Measurements from ENCODE around the gene NSD2.
"Not testable (repeated sequence)": the region's sequence is repeated elsewhere in the genome, so short reads cannot be mapped to it uniquely, and the experiment has no call there.

NSD2 gene

DNA sequence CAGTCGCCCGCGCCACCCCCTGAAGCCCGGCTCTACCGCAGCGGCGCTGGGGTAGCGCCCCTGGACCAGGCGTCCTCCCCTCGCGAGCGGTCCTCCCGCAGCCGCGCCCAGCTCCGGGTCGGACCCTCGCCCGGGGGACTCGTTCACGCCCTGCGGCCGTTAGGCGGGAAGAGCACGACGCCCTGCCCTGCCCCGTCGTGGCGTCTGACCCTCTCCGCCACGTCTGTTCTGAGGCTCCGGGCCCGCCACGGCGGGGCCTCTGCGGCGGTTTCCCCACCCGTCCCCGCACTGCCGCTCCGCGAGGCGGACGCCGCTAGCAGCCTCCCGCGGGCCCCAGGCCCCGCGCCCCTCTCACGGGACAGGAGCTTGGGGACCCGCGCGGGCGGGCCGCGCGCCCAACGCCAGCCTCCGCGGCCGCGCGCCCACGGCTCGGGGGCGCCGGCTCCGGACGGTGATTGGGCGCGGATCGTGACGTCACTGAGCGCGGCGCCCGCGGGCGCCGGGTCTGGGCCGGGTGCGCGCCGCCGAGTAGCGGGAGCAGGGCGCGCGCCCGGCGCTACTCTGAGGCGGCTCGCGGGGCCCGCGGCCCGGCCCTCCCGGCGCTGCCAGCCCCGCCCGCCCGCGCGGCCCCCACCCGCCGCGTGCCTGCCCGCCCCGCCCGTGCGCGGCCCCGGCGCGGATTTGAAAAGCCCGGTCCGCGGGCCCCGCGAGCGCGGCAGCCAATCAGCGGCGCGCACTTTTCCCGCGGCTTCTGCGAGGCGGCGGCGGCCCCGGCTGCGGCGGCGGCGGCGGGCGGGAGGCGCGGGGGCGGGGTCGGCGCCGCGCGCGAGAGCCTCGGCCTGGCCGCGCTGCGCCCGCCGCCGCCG is at the start of gene NSD2:
NSD2 (plus strand) TSS at position 816 of the 866 bp plus-strand sequence. CDS start 29,262 bp downstream, outside the sequence.
- peak; percentile 90 for DNase-seq

DNA sequence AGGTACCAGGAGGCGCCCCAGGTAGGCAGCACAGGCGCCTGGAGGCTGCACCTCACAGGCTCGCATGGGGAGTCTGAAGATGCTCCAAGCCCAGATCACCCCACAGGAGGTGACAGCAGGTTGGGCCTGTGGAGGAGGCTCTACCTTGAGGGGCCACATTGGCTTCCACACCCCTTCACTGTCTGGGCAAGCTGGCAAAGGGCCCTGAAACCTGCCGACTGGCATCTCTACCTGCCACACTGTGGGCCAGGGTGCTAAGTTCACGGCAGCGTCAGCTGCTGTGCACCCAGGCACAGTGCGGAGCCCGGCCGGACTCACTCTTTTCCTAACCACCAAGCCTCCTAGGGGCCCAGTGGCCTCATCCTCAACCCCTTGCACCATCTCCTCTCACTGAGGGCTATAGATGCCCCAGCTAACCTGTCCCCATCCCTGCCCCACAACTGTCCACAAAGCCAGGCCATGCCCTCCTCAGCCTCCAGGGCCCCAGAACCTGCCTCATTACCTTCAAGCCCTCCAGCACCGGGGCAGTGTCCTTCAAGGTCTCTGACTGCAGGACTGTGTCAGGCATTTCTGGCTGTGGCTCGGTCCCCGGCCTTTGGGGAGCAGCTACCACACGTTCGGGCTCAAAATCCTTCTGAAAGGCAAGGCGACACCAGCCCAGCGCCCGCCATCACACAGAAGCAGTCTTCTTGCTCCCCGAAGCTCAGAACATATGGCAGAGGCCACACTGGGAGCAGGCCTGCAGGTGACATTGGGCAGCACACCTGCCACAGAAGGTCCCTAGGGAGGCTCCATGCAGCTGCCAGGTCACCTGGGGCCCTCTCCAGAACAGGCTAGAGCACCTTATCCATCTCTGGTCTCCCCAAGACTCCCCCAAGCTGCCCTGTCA is 49.3 kb upstream of the NSD2 start:
- DNase-seq = no peak

GRCh38 chr4:1822568-1823544 is 48.3 kb upstream of the NSD2 start:
- DNase-seq = no peak

- DNase-seq = no peak
Observed at GRCh38 chr4:1823545-1823932, 47.7 kb upstream of the NSD2 start.

GRCh38 chr4:1824746-1825145 is 46.4 kb upstream of the NSD2 start:
- DNase-seq = no peak

DNA sequence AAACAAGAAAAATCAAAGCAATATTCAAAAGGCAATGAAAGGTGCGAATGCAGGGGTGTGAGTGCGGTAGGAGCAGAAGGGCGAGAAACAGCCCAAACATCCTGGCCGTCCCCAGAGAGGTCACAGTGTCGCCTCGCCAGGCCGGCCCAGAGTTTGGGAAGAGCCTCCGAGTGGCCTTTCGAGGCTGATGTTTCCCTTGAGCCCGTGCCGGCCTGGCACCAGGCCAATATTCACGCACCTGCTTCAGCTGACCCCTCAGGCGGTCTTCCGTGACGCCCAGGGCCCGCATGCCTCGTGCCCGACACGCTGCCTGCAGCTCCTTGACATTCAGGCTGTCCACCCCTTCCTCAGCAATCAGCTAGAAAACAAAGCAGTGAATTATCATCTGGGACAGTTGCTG is 45.9 kb upstream of the NSD2 start:
- DNase-seq = no peak

- DNase-seq = no peak
Observed at GRCh38 chr4:1826531-1827350, 44.5 kb upstream of the NSD2 start.

GRCh38 chr4:1830234-1830633 is 41.0 kb upstream of the NSD2 start:
- no peak for DNase-seq

GRCh38 chr4:1830642-1831228 is 40.5 kb upstream of the NSD2 start:
- DNase-seq = no peak

DNA sequence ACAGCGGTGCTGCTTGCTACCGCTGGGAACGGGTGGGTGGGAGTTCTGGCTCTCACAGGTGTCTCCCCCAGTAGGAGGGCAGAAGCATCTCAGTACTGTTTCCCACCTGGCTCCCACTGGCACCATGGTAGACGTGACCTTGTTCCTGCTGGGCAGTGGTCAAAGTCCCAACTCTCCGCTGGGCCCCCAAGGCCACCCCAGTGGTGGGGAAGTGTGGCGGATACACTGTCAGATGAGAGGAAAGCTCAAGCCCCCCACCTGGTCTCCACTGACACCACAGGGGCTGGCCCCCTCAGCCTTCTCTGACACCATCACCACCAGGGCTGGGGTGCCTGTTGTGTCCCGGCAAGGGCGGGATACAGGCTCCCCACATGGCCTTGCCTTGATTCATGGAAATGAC is 39.9 kb upstream of the NSD2 start:
- DNase-seq = no peak

DNA sequence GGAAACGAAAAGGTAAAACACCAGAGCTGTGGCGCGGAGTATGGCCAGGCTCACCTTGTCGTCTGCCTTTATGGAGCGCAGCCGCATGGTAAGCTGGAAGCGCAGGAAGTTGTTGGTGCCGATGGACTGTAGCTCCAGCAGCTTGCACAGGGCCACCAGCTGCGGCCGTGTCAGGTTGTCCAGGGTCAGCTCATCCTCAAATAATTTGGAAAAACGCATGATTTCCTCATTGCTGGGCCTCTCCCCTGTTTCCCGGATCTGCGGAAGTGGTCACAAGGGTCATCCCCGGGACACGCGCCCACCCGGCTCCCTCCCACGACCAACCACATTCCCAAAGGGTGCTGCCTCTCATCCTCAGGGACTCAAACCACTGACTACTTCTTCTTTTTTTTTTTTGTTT is 38.5 kb upstream of the NSD2 start:
- no peak for DNase-seq

GRCh38 chr4:1833307-1834046 is 37.7 kb upstream of the NSD2 start:
- no peak for DNase-seq

DNA sequence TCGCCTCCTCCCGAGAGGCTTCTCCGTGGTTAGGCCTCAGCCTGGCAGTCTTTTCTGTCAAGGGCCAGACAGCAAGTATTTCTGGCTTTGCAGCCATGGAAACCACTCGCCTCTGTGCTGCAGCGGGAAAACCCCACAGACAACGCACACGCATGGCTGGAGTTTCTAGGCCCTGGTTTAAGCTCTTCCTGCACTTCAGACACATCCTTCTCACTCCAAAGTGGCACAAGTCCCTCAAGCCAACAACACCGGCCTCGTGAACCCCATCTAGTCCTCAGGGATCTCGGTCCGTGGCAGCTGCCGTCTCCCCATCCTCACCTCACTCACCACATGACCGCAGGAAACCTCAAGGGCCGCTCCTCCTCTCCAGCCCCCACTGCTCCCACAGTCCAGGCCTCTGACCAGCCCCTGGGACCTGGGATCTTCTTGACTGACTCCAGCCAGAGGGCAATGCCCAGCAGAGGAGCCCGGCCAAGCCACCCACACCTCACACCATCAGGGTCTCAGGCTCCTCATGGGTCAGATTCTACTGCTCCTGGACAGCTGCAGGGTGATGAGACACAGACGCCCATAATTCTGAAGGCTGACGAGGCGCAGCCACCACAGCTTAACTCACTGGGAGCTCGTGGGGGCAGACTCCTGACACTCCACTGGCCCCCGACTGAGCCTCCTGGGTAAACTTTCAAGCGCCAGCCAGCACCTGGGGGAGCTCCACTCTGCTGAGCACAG is 37.0 kb upstream of the NSD2 start:
- DNase-seq = no peak

DNA sequence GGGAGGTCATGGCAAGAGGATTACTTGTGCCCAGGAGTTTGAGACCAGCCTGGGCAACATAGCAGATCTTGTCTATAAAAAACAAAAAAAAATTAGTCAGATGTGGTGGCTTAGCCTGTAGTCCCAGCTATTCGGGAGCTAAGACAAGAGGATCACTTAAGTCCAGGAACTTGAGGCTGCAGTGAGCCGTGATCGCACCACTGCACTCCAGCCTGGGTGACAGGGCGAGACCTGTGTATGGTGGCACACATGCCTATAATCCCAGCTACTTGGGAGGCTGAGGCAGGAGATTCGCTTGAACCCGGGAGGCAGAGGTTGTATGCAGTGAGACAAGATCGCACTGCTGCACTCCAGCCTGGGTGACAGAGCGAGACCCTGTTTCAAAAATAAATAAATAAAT is 35.4 kb upstream of the NSD2 start:
- not testable (repeated sequence) for DNase-seq

DNA sequence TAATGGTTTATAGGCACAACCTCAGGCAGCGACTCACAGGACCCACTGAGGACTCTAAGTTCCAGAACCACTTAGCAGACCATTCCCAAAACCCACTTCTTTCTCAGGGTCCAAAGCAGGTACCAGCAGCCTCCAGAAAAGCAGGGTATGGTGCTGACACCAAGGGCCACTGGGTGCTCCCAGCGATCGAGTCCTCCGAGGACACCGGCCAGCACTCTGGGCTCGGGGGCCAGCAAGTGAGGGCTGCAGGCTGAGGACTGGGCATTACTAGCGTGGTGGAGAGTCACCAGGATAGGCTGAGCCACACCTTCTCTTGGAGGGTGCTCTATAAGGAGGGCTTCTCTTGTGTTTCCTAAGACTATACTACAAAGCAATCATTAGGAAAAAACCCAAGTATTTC is 34.5 kb upstream of the NSD2 start:
- DNase-seq = no peak

DNA sequence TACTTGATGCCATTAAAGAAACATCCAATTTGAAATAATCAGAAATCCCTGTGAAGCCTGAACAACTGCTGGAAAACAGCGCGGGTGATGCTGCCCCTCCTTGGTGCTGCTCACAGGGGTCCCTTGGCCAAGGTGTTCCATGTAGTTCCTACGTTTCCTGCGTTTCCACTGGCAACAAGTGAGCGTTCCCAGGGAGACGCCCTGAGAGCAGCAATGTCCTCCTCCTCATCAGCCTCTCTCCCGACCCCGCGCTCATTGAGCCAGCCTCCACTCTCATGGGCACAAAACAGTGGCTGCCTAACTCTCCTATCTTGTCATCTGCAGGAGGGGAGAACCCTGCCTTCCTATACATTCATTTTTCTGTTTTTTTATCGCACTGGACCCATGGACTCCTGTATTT is 34.1 kb upstream of the NSD2 start:
- DNase-seq = no peak

- DNase-seq = no peak
Observed at GRCh38 chr4:1839282-1839681, 31.9 kb upstream of the NSD2 start.

DNA sequence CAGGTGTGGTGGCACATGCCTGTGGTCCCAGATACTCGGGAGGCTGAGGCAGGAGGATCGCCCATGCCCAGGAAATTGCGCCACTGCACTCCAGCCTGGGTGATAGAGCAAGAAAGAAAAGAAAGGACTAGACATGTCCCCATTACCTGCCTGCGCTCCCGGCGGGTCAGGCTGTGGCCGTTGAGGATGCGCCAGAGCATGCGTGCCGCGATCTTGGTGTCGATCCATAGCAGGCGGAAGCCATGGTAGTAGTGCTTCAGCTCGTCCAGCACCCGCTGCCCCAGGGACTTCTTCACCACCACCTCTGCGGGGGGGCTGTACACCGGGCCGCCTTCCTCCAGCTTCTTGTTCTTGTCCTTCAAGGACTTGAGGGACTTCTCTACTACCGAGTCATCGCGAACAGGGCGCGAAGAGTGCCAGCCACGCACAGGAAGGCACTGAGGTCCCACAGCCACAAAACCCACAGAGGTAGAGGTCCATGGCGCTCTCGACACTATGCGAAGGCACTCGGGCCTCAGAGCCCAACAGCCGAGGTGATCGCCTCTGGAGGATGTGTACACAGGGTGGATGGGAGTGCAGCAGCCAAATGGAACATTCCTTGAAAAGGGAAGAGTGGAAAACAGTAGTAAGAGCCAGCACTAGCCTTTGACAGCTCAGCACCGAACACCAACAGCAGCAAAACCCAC is 29.8 kb upstream of the NSD2 start:
- DNase-seq = no peak

GRCh38 chr4:1841887-1842210 is 29.3 kb upstream of the NSD2 start:
- no peak for DNase-seq

Measured in activated CD4-positive, alpha-beta T cell treated with anti-CD3 and anti-CD28 coated beads, Interleukin-2, amount 50 U/mL, for 16 hours (primary cell).